HG02938 (cell line): ENCODE results near the gene ZNF547.
A peak's percentile ranks its signal among the peaks of the same experiment; 100 is the strongest.
"Not testable (repeated sequence)": the region's sequence is repeated elsewhere in the genome, so short reads cannot be mapped to it uniquely, and the experiment has no call there.

Source experiments
- ATAC-seq: cut with Tn5 transposase; IDR thresholded peaks from one replicate; pipeline ENCODE4 v1.9.1; 2021; ENCODE audit warnings: mild to moderate bottlenecking, moderate library complexity; ENCODE audit not compliant: unreplicated experiment

ZNF547 gene

DNA sequence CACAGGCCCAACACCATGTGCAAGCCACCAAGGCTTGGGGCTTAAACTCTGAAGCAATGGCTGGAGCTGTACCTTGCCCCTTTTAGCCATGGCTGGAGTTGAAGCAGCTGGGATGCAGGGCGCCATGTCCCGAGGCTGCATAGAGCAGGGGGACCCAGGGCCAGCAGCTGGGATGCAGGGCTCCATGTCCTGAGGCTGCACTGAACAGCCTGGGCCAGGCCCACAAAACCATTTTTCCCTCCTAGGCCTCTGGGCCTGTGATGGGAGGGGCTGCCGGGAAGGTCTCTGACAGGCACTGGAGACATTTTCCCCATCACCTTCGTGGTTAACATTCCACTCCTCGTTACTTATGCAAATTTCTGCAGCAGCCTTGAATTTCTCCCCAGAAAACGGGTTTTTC, 10.8 kb downstream of the ZNF547 start:
- ATAC-seq, result no peak

- ATAC-seq, result not testable (repeated sequence)
Measured at GRCh38 chr19:57374647-57375046, 11.3 kb downstream of the ZNF547 start.

DNA sequence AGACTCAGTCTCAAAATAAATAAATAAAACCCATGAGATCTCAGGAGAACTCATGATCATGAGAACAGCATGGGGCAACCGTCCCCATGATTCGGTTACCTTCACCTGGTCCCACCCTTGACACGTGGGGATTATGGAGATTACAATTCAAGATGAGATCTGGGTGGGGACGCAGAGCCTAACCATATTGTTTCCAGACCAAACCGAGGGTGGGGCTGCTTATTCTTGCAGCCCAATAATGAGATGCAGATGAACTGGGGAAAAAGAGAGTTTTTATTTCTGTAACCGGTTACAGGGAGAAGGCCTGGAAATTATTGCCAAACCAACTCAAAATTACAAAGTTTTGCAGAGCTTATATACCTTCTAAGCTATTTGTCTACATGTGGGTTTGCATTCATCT, 12.8 kb downstream of the ZNF547 start:
- no peak for ATAC-seq

- no peak for ATAC-seq
Measured at GRCh38 chr19:57377498-57378146, 14.3 kb downstream of the ZNF547 start.

- no peak for ATAC-seq
Measured at GRCh38 chr19:57380923-57381322, 17.6 kb downstream of the ZNF547 start.

GRCh38 chr19:57382806-57383488, 19.6 kb downstream of the ZNF547 start:
- ATAC-seq, result no peak

GRCh38 chr19:57389194-57389729, 25.9 kb downstream of the ZNF547 start:
- no peak for ATAC-seq

GRCh38 chr19:57389730-57390598, 26.6 kb downstream of the ZNF547 start, which contains the start of gene ZNF548:
Gene ZNF548, plus strand, starts transcription at chr19:57389854. Its CDS starts 246 bp downstream, at chr19:57390100.
- ATAC-seq, result peak; percentile 99

DNA sequence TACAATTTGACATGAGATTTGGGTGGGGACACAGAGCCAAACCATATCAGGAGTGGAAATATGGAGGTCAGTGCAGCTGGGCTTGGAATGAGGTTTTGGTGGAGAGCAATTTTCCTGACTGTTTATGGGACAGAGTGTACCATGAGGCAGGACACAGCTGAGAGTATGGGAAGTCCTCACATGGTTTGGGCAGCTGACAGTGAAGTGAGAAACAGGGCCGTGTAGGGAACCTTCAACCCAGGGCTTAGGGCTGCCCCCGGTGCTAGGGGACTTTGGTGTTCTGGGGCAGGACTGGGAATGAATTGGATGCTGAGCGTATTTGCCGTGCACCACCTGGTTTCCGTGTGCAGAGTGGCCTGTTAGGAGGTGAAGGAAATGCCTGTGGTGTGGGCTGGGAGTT, 32.4 kb downstream of the ZNF547 start:
- ATAC-seq, result no peak

- no peak for ATAC-seq
Measured at GRCh38 chr19:57398868-57399267, 35.5 kb downstream of the ZNF547 start.

- ATAC-seq, result no peak
Measured at GRCh38 chr19:57403737-57404563, 40.6 kb downstream of the ZNF547 start.

GRCh38 chr19:57406516-57407123, 43.3 kb downstream of the ZNF547 start:
- no peak for ATAC-seq

DNA sequence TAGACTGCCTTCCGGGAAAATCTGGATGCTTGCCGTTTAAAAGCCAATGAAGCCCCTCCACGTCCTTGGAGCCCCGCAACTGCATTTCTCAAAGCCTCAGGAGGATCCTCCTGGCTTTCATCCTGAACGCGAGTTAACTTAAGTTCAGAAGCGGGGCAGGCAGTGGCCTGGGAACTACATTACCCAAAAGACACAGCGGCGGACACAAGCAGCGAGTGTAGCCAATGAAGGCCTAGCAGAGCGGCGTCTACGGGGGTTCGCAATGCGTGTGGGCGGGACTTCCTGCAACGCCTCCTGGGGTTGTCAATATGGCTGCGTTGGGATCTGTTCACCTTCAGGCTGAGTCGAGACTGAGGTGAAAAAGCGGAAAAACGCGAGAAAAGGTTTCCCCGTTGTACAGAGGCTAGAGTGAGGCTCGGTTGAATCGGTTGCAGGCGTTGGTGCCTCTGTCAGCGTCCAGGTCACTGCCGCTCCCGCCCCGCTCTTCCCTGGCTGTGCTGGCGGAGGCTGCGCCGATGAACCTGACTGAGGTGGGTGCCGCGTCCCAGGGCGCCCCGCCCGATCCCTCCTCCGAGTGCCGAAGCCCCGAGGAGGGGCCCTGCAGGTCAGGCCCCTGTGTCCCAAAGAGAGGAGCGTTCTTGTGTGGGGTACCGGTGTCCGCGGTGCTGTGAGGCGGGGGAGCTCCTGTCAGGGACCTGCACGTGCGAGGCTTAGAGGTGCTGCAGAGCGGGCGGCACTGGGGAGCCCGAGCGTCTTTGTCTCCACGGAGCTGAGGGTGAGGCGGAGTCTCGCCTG, 47.7 kb downstream of the ZNF547 start, which contains the start of gene ZNF17:
ZNF17 (plus strand) TSS at position 285 of the 795 bp plus-strand sequence. CDS start 2,455 bp downstream, outside the sequence.
- peak; percentile 97 for ATAC-seq

GRCh38 chr19:57419439-57419838, 56.1 kb downstream of the ZNF547 start:
- ATAC-seq, result no peak

GRCh38 chr19:57421037-57421436, 57.7 kb downstream of the ZNF547 start:
- ATAC-seq, result no peak
